Keratinocyte (primary cell): Measurements from ENCODE around the gene ARMC9. TPM values are rescaled to one million over a fixed set of nuclear protein-coding genes. Genes with fewer than 3 reads are reported as not detected.

Source experiments
- DNase-seq: peaks from one replicate; pipeline ENCODE4 v3.0.0-alpha.2; 2011; ENCODE audit warnings: low read depth, missing footprints, low spot score
- FAIRE-seq: peaks from 2 replicates; lab custom pipeline; 2011; peaks lifted over from hg19 to GRCh38; lab: Jason Lieb, UNC
- H2AFZ ChIP-seq: 2 replicates; pipeline ENCODE4 v1.6.0; 2012; ENCODE audit warnings: low read length, control low read depth, inconsistent platforms; ENCODE audit not compliant: control insufficient read depth
- H3K27ac ChIP-seq: 2 replicates; pipeline ENCODE4 v1.5.1; 2011; ENCODE audit warnings: low read length; ENCODE audit not compliant: control insufficient read depth, insufficient read depth
- H3K27me3 ChIP-seq: 3 replicates; pipeline ENCODE4 v1.6.0; 2011; ENCODE audit warnings: low read length; ENCODE audit not compliant: control insufficient read depth, insufficient read depth; ENCODE audit errors: extremely low read depth
- H3K36me3 ChIP-seq, 2 experiments: 2 replicates in 1 of 2; 3 replicates in 1 of 2; pipeline ENCODE4 v1.5.1; 2011; ENCODE audit warnings: low read length in 2 of 2, mild to moderate bottlenecking in 1 of 2; ENCODE audit not compliant: control insufficient read depth in 2 of 2, insufficient read depth in 2 of 2; ENCODE audit errors: extremely low read depth in 1 of 2
- H3K4me1 ChIP-seq: 3 replicates; pipeline ENCODE4 v1.5.1; 2011; ENCODE audit warnings: low read length; ENCODE audit not compliant: control insufficient read depth, insufficient read depth; ENCODE audit errors: extremely low read depth
- H3K4me2 ChIP-seq: 3 replicates; pipeline ENCODE4 v1.6.0; 2011; ENCODE audit warnings: low read depth, low read length; ENCODE audit not compliant: control insufficient read depth, insufficient read depth; ENCODE audit errors: extremely low read depth
- H3K4me3 ChIP-seq, 3 experiments: fragments of 200-600 bp in 1 of 3; sonication (generic) in 1 of 3; 2 replicates in 2 of 3; 3 replicates in 1 of 3; pipeline ENCODE4 v1.5.1; 2011 to 2016; ENCODE audit warnings: low read length in 3 of 3, mild to moderate bottlenecking in 3 of 3, control low read depth in 2 of 3, inconsistent platforms in 1 of 3, low read depth in 1 of 3, mixed read lengths in 1 of 3, mixed run types in 1 of 3, moderate library complexity in 1 of 3; ENCODE audit not compliant: control insufficient read depth in 2 of 3, insufficient read depth in 2 of 3; ENCODE audit errors: extremely low read depth in 1 of 3
- H3K79me2 ChIP-seq: 2 replicates; pipeline ENCODE4 v1.6.0; 2012; ENCODE audit warnings: low read length; ENCODE audit not compliant: control insufficient read depth, insufficient read depth
- H3K9ac ChIP-seq: 3 replicates; pipeline ENCODE4 v1.6.0; 2011; ENCODE audit warnings: low read length; ENCODE audit not compliant: control insufficient read depth, insufficient read depth; ENCODE audit errors: extremely low read depth
- H3K9me1 ChIP-seq: 3 replicates; pipeline ENCODE4 v1.6.0; 2011; ENCODE audit warnings: low read length; ENCODE audit not compliant: control insufficient read depth, insufficient read depth; ENCODE audit errors: extremely low read depth
- H3K9me3 ChIP-seq: 2 replicates; pipeline ENCODE4 v1.5.1; 2012; ENCODE audit warnings: low read depth, low read length; ENCODE audit not compliant: control insufficient read depth
- H4K20me1 ChIP-seq: 3 replicates; pipeline ENCODE4 v1.6.0; 2011; ENCODE audit warnings: low read length; ENCODE audit not compliant: control insufficient read depth, insufficient read depth; ENCODE audit errors: extremely low read depth
- CTCF ChIP-seq, 3 experiments: IDR thresholded peaks in 1 of 3; conservative IDR thresholded peaks in 1 of 3; optimal IDR thresholded peaks in 1 of 3; 2 replicates in 2 of 3; 3 replicates in 1 of 3; pipeline versions ENCODE3 to v1.5.1; 2011; ENCODE audit warnings: low read length in 3 of 3, mild to moderate bottlenecking in 3 of 3, moderate library complexity in 2 of 3, control low read depth in 1 of 3, inconsistent platforms in 1 of 3; ENCODE audit not compliant: insufficient read depth in 2 of 3; ENCODE audit errors: extremely low read depth in 1 of 3
- EZH2 ChIP-seq: IDR thresholded peaks from one replicate; pipeline ENCODE4 v1.6.1; 2012; ENCODE audit warnings: inconsistent platforms, mild to moderate bottlenecking, low read length, moderate library complexity
- dilution Hi-C: fragments of 300-500 bp; cut with MboI; formaldehyde crosslinking; loops from one replicate; pipeline ENCODE4 v1.7.0; 2020; ENCODE audit warnings: low sequenced_read_pairs; ENCODE audit not compliant: extremely low pct_ligation_motif_present
- polyA minus RNA-seq, 3 experiments: library from RNA; depleted of rRNA, polyadenylated mRNA; stranded (reverse); fragments of >200 nt; gene quantifications; 1 replicate in 1 of 3; 2 replicates in 1 of 3; 3 replicates in 1 of 3; pipeline ENCODE4 v1.2.3, GENCODE V29; 2011
- polyA plus RNA-seq, 5 experiments: library from polyadenylated mRNA; depleted of rRNA in 3 of 5; stranded (reverse) in 3 of 5; stranded (forward) in 1 of 5; unstranded in 1 of 5; fragments of >200 nt; gene quantifications; 1 replicate in 1 of 5; 2 replicates in 3 of 5; 3 replicates in 1 of 5; pipeline versions ENCODE4 v1.2.1 to v1.2.3, GENCODE V29; 2011 to 2012; ENCODE audit warnings: missing spikeins in 2 of 5, low read depth in 1 of 5, low replicate concordance in 1 of 5

The ARMC9 gene
- polyA plus RNA-seq (16.2 to 17.9 TPM (median 16.5 TPM) in 3 replicates), polyA minus RNA-seq (28.0 to 34.7 TPM (median 30.0 TPM) in 3 replicates)
- 5.0 TPM for polyA plus RNA-seq (2011; ENCODE audit: low read depth)
- 14.1 and 15.1 TPM in 2 replicates for polyA plus RNA-seq (2011; cell fraction: cytosol; rRNA removed)
- polyA plus RNA-seq (2011; cell fraction: nucleus; rRNA removed) = 22.5 and 23.8 TPM in 2 replicates
- 4.3 and 14.7 TPM in 2 replicates for polyA plus RNA-seq (2012; ENCODE audit: low replicate concordance)
- polyA minus RNA-seq (2011; cell fraction: cytosol; rRNA and poly(A)+ RNA removed) = 7.3 TPM
- 14.5 and 34.4 TPM in 2 replicates for polyA minus RNA-seq (2011; cell fraction: nucleus; rRNA and poly(A)+ RNA removed)

GRCh38 chr2:231198291-231199173, at the start of gene ARMC9:
TSS of gene ARMC9 (plus strand) at chr2:231198631. CDS start at chr2:231206239, 7,608 bp downstream.
- H4K20me1 ChIP-seq = no peaks in the 10 kb centered on the region
- no peaks in the 10 kb centered on the region for H3K9me3 ChIP-seq
- no peaks in the 10 kb centered on the region for H3K27me3 ChIP-seq
- H3K4me3 ChIP-seq = peak within 1 kb of the TSS; percentile 76 to 95 (median 83)
- dilution Hi-C loops = no loop called here
- no peaks in the 10 kb centered on the region for H3K9me1 ChIP-seq
- no peaks in the 10 kb centered on the region for H3K36me3 ChIP-seq
- H3K27ac ChIP-seq = peak within 1 kb of the TSS; percentile 30
- no peaks in the 10 kb centered on the region for H3K79me2 ChIP-seq
- DNase-seq (no peak), FAIRE-seq (peak; percentile 46)
- H3K4me2 ChIP-seq = peak within 1 kb of the TSS; percentile 95
- no peak for TF ChIP-seq CTCF (optimal IDR thresholded peaks at IDR 0.05 in 1 of 3, IDR thresholded peaks at IDR 0.05 in 1 of 3, conservative IDR thresholded peaks at IDR 0.05 in 1 of 3; ENCODE audit: extremely low read depth in 1 of 3, insufficient read depth in 2 of 3, low read length in 3 of 3)
- peaks cover 22% of the 10 kb centered on the region for H3K4me1 ChIP-seq
- H3K9ac ChIP-seq = peak within 1 kb of the TSS; percentile 68
- peak within 1 kb of the TSS; percentile 100 for H2AFZ ChIP-seq

GRCh38 chr2:231152800-231153557, 45.5 kb upstream of the ARMC9 start:
- peaks cover 0 to 9% of the 10 kb centered on the region in 2 experiments for H3K36me3 ChIP-seq
- no peak overlapping the region for H3K4me3 ChIP-seq
- no peaks in the 10 kb centered on the region for H3K27me3 ChIP-seq
- TF ChIP-seq CTCF (optimal IDR thresholded peaks at IDR 0.05 in 1 of 3, IDR thresholded peaks at IDR 0.05 in 1 of 3, conservative IDR thresholded peaks at IDR 0.05 in 1 of 3; ENCODE audit: extremely low read depth in 1 of 3, insufficient read depth in 2 of 3, low read length in 3 of 3) (no peak), EZH2 (no peak)
- H3K4me1 ChIP-seq = no peaks in the 10 kb centered on the region
- H3K79me2 ChIP-seq = no peaks in the 10 kb centered on the region
- DNase-seq = no peak
- no peak overlapping the region for H3K4me2 ChIP-seq
- dilution Hi-C loops = no loop called here
- H2AFZ ChIP-seq = no peak overlapping the region
- no peak overlapping the region for H3K27ac ChIP-seq
- no peak overlapping the region for H3K9ac ChIP-seq
- H3K9me3 ChIP-seq = no peaks in the 10 kb centered on the region
- no peak for FAIRE-seq
- H3K9me1 ChIP-seq = no peaks in the 10 kb centered on the region
- H4K20me1 ChIP-seq = no peaks in the 10 kb centered on the region
